Vein endothelial cell (primary cell): ENCODE data around the gene LZTR1. TPM values are rescaled to one million over a fixed set of nuclear protein-coding genes. Genes with fewer than 3 reads are reported as not detected.

Experiments used
- small RNA-seq: library from RNA; depleted of rRNA; stranded (forward); fragments of <200 nt; gene quantifications from one replicate; pipeline ENCODE3, GENCODE V24; 2012
- total RNA-seq: library from RNA; depleted of rRNA; stranded (reverse); fragments of >200 nt; gene quantifications from 2 replicates; pipeline ENCODE4 v1.2.3, GENCODE V29; 2012

Gene LZTR1
- 46.8 and 62.4 TPM in 2 replicates for total RNA-seq

GRCh38 chr22:20981787-20982562, at the start of gene LZTR1:
TSS of gene LZTR1 (plus strand) at chr22:20982297. CDS start at chr22:20982372, 75 bp downstream.

GRCh38 chr22:20966883-20967696, 15.0 kb upstream of the LZTR1 start, which contains the start of gene AIFM3:
TSS of gene AIFM3 (plus strand) at chr22:20967255. CDS start at chr22:20967945, 690 bp downstream.

GRCh38 chr22:21001601-21002325, 19.7 kb downstream of the LZTR1 start, which contains the start of gene THAP7:
TSS of gene THAP7 (minus strand) at chr22:21002118. CDS start at chr22:21001911, 207 bp downstream.

GRCh38 chr22:21014726-21015465, 32.8 kb downstream of the LZTR1 start, which contains the start of gene P2RX6:
TSS of gene P2RX6 (plus strand) at chr22:21015165. CDS start at chr22:21015175, 10 bp downstream.

GRCh38 chr22:21032037-21032867, 50.2 kb downstream of the LZTR1 start, which contains the start of gene SLC7A4:
TSS of gene SLC7A4 (minus strand) at chr22:21032561. CDS start at chr22:21031812, 749 bp downstream.

GRCh38 chr22:21045585-21046294, 63.6 kb downstream of the LZTR1 start, which contains the start of gene LRRC74B:
TSS of gene LRRC74B (plus strand) at chr22:21045946. CDS start at chr22:21045987, 41 bp downstream.

Small RNA genes lying within 50 kb of the gene (small RNA-seq; reads per million reads assigned to genes)
- not detected for gene MIR649

Other genes starting within 250 kb of the LZTR1 start
- 0.38 TPM in 1 of 2 replicates, not detected in the other for gene SERPIND1, start 208.2 kb upstream of the LZTR1 start, total RNA-seq
- gene PI4KA, start 123.5 kb upstream of the LZTR1 start, total RNA-seq: 37.8 and 44.4 TPM in 2 replicates
- 9.7 and 13.4 TPM in 2 replicates for gene SNAP29, start 123.3 kb upstream of the LZTR1 start, total RNA-seq
- 48.7 and 54.3 TPM in 2 replicates for gene CRKL, start 64.9 kb upstream of the LZTR1 start, total RNA-seq
- gene AIFM3, start 15.0 kb upstream of the LZTR1 start, total RNA-seq: 0.10 and 0.33 TPM in 2 replicates
- 22.0 and 25.8 TPM in 2 replicates for gene THAP7, start 19.8 kb downstream of the LZTR1 start, total RNA-seq
- gene P2RX6, start 32.9 kb downstream of the LZTR1 start, total RNA-seq: under 0.01 TPM in 2 replicates
- gene SLC7A4, start 50.3 kb downstream of the LZTR1 start, total RNA-seq: under 0.01 TPM in 1 of 2 replicates, not detected in the other
- gene LRRC74B, start 63.6 kb downstream of the LZTR1 start, total RNA-seq: not detected in 2 replicates